Testis (tissue), 3 donors: Measurements from ENCODE around the gene PRRT1B. TPM values are rescaled to one million over a fixed set of nuclear protein-coding genes. Genes with fewer than 3 reads are reported as not detected.

Experiments
- DNase-seq: peaks from one replicate; pipeline ENCODE4 v3.0.0-alpha.2; 2019
- H3K27ac ChIP-seq, 2 donors: fragments of 200-600 bp; sonication (generic); one replicate each; pipeline ENCODE4 v1.5.1; 2019
- H3K27me3 ChIP-seq: fragments of 200-600 bp; sonication (generic); one replicate; pipeline ENCODE4 v1.5.1; 2019
- H3K36me3 ChIP-seq: fragments of 200-600 bp; sonication (generic); one replicate; pipeline ENCODE4 v1.5.1; 2017; ENCODE audit warnings: low read depth; ENCODE audit errors: missing control alignments
- H3K4me1 ChIP-seq: fragments of 200-600 bp; sonication (generic); one replicate; pipeline ENCODE4 v1.5.1; 2019
- H3K4me3 ChIP-seq, 2 donors: fragments of 200-600 bp; sonication (generic); one replicate each; pipeline ENCODE4 v1.5.1; 2017 to 2019
- H3K9me3 ChIP-seq: fragments of 200-600 bp; sonication (generic); one replicate; pipeline ENCODE4 v1.5.1; 2017
- POLR2A ChIP-seq: fragments of 450-650 bp; IDR thresholded peaks from one replicate; pipeline ENCODE4 v1.6.1; 2017; ENCODE audit warnings: antibody characterized with exemption, mild to moderate bottlenecking, moderate library complexity
- WGBS, 2 donors: methylation state at CpG; one replicate each; pipeline ENCODE4 v1.1.5; 2018; 5-methylcytosine and 5-hydroxymethylcytosine counted together
- intact Hi-C: fragments of 100-400 bp; cut with DNase I; formaldehyde crosslinking; loops from one replicate; pipeline ENCODE4 v1.15.1; 2023; ENCODE audit warnings: low total_unique reads
- polyA plus RNA-seq: library from polyadenylated mRNA; stranded (reverse); fragments of 350-450 nt; fragmentation: Illumina TruSeq; extraction: RNeasy Lipid Tissue Mini Kit (QIAGEN cat#74804); gene quantifications from one replicate; pipeline ENCODE4 v1.2.3, GENCODE V29; 2014; ENCODE audit warnings: low read depth, low replicate concordance; ENCODE audit not compliant: insufficient read depth
- total RNA-seq, 2 donors: library from RNA; depleted of rRNA; stranded (reverse); fragments of >200 nt; gene quantifications; one replicate each; pipeline ENCODE4 v1.2.3, GENCODE V29; 2016
- TF ChIP-seq, protein P1 (sequence below), 3 experiments: fragments of 450-650 bp in 2 of 3; fragments of 200-600 bp in 1 of 3; sonication (generic) in 1 of 3; IDR thresholded peaks; one replicate each; pipeline ENCODE4 v1.5.1; 2016 to 2019; ENCODE audit warnings: antibody characterized with exemption in 3 of 3, mild to moderate bottlenecking in 2 of 3, moderate library complexity in 1 of 3

Gene PRRT1B
- total and polyA plus RNA-seq, 3 donors from 2014 or later: 0.47 TPM; not detected in 2

DNA sequence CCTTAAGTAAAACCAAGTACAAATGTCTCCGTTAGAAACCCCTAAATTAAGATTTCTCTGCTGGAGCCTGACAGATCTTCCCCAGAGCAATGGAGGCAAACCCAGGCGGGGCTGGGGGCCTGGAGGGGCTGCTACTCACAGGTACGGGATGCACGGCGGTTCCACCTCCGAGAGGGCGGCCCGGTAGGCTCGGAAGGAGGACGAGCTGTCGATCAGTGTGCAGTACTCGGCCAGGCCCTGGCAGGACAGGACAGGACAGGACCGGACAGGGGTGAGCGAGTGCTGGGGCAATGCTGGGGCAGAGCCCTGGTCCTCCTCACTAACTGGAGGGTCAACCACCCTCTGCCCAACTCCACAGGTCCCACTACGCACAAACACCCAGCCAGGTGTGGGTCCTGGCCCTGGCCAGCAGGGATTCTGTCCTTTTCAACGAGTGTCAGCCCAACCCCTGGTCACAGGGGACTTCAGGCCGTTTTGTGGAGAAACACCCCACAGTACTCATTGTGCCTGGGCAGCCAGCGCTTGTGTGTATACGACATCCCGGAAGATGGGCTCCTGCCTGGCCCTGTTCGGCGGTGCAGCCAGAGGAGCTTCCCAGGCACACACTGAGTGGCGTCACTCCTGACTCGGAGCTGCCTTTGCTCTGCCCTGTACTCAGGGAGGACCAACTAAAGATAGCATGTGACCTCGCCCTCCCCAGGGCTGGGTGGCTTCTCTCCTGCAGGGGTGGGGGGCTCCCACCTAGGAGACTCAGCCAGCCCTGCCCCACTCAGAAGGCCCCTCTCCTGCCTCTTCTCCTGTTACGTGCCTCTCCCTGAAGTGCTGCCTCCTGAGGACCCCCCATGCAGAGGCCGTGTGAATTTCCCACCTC lies 37.4 kb downstream of the PRRT1B start:
- Histone ChIP-seq H3K27ac (no peak overlapping the region), H3K27me3 (no peaks in the 10 kb centered on the region), H3K9me3 (no peaks in the 10 kb centered on the region), H3K4me3 (no peak overlapping the region), H3K36me3 (no peaks in the 10 kb centered on the region), H3K4me1 (peaks cover 9% of the 10 kb centered on the region)
- no peak for DNase-seq
- TF ChIP-seq POLR2A: no peak
- TF ChIP-seq, protein P1, sequence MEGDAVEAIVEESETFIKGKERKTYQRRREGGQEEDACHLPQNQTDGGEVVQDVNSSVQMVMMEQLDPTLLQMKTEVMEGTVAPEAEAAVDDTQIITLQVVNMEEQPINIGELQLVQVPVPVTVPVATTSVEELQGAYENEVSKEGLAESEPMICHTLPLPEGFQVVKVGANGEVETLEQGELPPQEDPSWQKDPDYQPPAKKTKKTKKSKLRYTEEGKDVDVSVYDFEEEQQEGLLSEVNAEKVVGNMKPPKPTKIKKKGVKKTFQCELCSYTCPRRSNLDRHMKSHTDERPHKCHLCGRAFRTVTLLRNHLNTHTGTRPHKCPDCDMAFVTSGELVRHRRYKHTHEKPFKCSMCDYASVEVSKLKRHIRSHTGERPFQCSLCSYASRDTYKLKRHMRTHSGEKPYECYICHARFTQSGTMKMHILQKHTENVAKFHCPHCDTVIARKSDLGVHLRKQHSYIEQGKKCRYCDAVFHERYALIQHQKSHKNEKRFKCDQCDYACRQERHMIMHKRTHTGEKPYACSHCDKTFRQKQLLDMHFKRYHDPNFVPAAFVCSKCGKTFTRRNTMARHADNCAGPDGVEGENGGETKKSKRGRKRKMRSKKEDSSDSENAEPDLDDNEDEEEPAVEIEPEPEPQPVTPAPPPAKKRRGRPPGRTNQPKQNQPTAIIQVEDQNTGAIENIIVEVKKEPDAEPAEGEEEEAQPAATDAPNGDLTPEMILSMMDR (IDR thresholded peaks at IDR 0.05): no peak
- 90 to 91% methylated on average over 9 to 27 of the region's 27 CpGs for WGBS, 2 donors
- intact Hi-C loops: no loop called here

DNA sequence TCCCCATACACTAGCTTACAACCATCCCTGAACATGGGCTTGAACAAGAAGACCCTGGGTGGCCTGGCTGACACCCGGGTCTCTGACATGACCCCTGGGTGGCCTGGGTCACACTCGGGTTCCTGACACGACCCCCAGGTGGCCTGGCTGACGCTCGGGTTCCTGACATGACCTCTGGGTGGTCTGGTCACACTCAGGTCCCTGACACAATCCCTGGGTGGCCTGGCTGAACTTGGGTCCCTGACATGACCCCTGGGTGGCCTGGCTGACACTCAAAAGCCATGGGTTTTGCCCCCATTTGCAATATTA lies 38.0 kb downstream of the PRRT1B start:
- H3K4me1 ChIP-seq: peaks cover 9% of the 10 kb centered on the region
- 91% methylated on average over 5 of the region's 5 CpGs; no CpG with 5 or more reads in 1 of the 2 donors for WGBS, 2 donors
- intact Hi-C loops: no loop called here
- H3K27me3 ChIP-seq: no peaks in the 10 kb centered on the region
- no peaks in the 10 kb centered on the region for H3K36me3 ChIP-seq
- no peaks in the 10 kb centered on the region for H3K9me3 ChIP-seq
- no peak overlapping the region for H3K27ac ChIP-seq
- no peak for DNase-seq
- no peak overlapping the region for H3K4me3 ChIP-seq
- TF ChIP-seq, protein P1 (IDR thresholded peaks at IDR 0.05): no peak
- TF ChIP-seq POLR2A: no peak

DNA sequence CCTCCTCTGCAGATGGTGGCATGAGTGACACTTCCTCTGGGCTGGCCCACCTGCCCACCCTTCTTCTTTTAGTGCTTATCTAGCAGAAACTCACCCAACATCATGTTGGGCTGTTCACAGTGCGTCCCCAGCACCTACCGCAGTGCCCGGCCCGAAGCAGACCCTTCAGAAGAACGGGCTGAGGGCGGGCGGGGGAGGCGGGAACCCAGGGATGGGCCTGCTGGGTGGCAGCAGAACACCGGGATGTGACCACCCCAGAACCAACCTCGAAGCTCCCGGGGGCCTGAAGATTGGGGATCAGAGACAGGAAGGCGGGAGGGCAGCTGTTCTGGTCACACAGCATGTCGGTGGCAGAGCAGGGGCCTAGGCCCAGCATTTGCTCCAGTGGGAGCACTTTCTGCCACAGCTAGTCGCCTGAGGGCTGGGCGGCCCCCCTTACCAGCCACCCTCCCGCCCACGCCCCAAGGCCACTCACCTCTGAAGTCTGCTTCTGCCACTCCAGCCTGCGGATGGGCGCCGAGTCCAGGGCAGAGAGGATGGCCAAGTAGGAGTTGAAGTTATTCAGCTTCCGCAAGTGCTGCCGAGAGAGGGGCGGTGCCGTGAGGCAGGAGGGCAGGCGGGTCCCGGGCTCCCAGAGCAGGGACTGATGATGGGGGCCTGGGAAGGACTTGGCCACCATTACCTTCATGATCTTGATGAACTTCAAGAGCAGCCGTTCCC lies 38.7 kb downstream of the PRRT1B start:
- DNase-seq: no peak
- intact Hi-C loops: no loop called here

DNA sequence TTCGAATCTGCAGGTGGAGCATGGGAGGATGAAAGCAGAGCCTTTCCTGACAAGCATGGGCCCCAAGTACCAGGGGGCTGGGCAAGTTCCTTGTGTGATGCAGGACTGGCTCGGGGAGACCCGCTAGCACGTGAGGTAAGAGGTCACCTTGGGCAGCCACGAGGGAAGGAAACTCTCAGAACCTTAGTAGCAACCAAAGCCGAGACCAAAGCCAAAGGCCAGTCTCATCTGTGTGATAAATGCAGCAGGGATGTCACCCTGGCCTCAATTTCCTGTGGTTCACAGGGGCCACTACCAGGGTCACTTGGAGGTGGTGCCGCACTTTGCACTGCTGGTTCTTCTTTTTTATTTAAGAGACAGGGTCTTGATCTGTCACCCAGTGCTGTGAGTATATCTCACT lies 39.5 kb downstream of the PRRT1B start:
- no peaks in the 10 kb centered on the region for H3K27me3 ChIP-seq
- no peaks in the 10 kb centered on the region for H3K9me3 ChIP-seq
- H3K36me3 ChIP-seq: no peaks in the 10 kb centered on the region
- no peak for DNase-seq
- no peak overlapping the region for H3K27ac ChIP-seq
- WGBS, 2 donors: 72 to 82% methylated on average over 7 of the region's 7 CpGs
- H3K4me1 ChIP-seq: no peaks in the 10 kb centered on the region
- intact Hi-C loops: no loop called here
- TF ChIP-seq POLR2A: no peak
- TF ChIP-seq, protein P1 (IDR thresholded peaks at IDR 0.05): no peak
- no peak overlapping the region for H3K4me3 ChIP-seq

More for the DNA sequence above, 38.7 kb downstream of the PRRT1B start:
- Histone ChIP-seq H3K27me3 (no peaks in the 10 kb centered on the region), H3K36me3 (no peaks in the 10 kb centered on the region), H3K4me1 (peaks cover 8% of the 10 kb centered on the region), H3K9me3 (no peaks in the 10 kb centered on the region), H3K4me3 (no peak overlapping the region), H3K27ac (no peak overlapping the region)
- TF ChIP-seq, protein P1 (IDR thresholded peaks at IDR 0.05): no peak
- TF ChIP-seq POLR2A: no peak
- 88 to 97% methylated on average over 12 to 27 of the region's 27 CpGs for WGBS, 2 donors
